Mammary epithelial cell (primary cell): Measurements from ENCODE around the gene TBXA2R.

Source experiments
- CTCF ChIP-seq, 2 donors: IDR thresholded peaks in 1 of 2; conservative IDR thresholded peaks in 1 of 2; 2 replicates each; pipeline ENCODE4 v1.5.1; 2011 to 2012; ENCODE audit warnings: inconsistent platforms in 2 of 2, low read length in 2 of 2, mild to moderate bottlenecking in 2 of 2, control low read depth in 1 of 2, low read depth in 1 of 2; ENCODE audit not compliant: insufficient read depth in 1 of 2; ENCODE audit errors: extremely low read depth in 1 of 2
- EZH2 ChIP-seq: IDR thresholded peaks from 2 replicates; pipeline ENCODE4 v1.6.1; 2012; ENCODE audit warnings: low read length, inconsistent platforms, borderline replicate concordance

- TF ChIP-seq CTCF (conservative IDR thresholded peaks at IDR 0.05 in 1 of 2, IDR thresholded peaks at IDR 0.05 in 1 of 2; ENCODE audit: extremely low read depth in 1 of 2, insufficient read depth in 1 of 2, low read depth in 1 of 2, low read length in 2 of 2) (no peak), EZH2 (no peak)
Measured at GRCh38 chr19:3625996-3626472, 19.4 kb upstream of the TBXA2R start.
